Activated CD4-positive, alpha-beta memory T cell treated with anti-CD3 and anti-CD28 coated beads for 36 hours (primary cell): ENCODE measurements around the gene TMEM40. TPM values are rescaled to one million over a fixed set of nuclear protein-coding genes. Genes with fewer than 3 reads are reported as not detected.
"Not testable (repeated sequence)": the region's sequence is repeated elsewhere in the genome, so short reads cannot be mapped to it uniquely, and the experiment has no call there.

Experiments used
- CTCF ChIA-PET: fragments of 350-600 bp; sonication (Branson Sonifier 250); formaldehyde crosslinking; loops from one replicate; lab custom pipeline; 2021; ENCODE audit warnings: antibody characterized with exemption, inconsistent platforms; lab: Charles Lee
- POLR2A ChIA-PET: fragments of 350-600 bp; sonication (Branson Sonifier 250); formaldehyde crosslinking; loops from one replicate; lab custom pipeline; 2021; ENCODE audit warnings: antibody characterized with exemption; lab: Charles Lee
- DNase-seq: peaks from one replicate; pipeline ENCODE4 v3.0.0-alpha.2; 2020
- H3K27ac Mint-ChIP-seq: one replicate; pipeline ENCODE4 v1.8.0; 2021; ENCODE audit warnings: mixed read lengths
- H3K27me3 Mint-ChIP-seq: one replicate; pipeline ENCODE4 v1.8.0; 2021; ENCODE audit warnings: mixed read lengths
- H3K36me3 Mint-ChIP-seq: one replicate; pipeline ENCODE4 v1.8.0; 2021; ENCODE audit warnings: mixed read lengths
- H3K4me1 Mint-ChIP-seq: one replicate; pipeline ENCODE4 v1.8.0; 2021; ENCODE audit warnings: low read depth, mixed read lengths
- H3K4me3 Mint-ChIP-seq: one replicate; pipeline ENCODE4 v1.8.0; 2021; ENCODE audit warnings: mild to moderate bottlenecking, mixed read lengths
- H3K9me3 Mint-ChIP-seq: one replicate; pipeline ENCODE4 v1.8.0; 2021; ENCODE audit warnings: mixed read lengths
- intact Hi-C: fragments of 100-400 bp; cut with micrococcal nuclease; formaldehyde crosslinking; loops from one replicate; pipeline ENCODE4 v1.15.1; 2023
- total RNA-seq, 2 experiments: library from RNA; stranded (reverse); gene quantifications; one replicate each; pipeline ENCODE4 v1.2.3, GENCODE V29; 2021

Gene TMEM40
- total RNA-seq, 2 experiments from 2014 or later = not detected

DNA sequence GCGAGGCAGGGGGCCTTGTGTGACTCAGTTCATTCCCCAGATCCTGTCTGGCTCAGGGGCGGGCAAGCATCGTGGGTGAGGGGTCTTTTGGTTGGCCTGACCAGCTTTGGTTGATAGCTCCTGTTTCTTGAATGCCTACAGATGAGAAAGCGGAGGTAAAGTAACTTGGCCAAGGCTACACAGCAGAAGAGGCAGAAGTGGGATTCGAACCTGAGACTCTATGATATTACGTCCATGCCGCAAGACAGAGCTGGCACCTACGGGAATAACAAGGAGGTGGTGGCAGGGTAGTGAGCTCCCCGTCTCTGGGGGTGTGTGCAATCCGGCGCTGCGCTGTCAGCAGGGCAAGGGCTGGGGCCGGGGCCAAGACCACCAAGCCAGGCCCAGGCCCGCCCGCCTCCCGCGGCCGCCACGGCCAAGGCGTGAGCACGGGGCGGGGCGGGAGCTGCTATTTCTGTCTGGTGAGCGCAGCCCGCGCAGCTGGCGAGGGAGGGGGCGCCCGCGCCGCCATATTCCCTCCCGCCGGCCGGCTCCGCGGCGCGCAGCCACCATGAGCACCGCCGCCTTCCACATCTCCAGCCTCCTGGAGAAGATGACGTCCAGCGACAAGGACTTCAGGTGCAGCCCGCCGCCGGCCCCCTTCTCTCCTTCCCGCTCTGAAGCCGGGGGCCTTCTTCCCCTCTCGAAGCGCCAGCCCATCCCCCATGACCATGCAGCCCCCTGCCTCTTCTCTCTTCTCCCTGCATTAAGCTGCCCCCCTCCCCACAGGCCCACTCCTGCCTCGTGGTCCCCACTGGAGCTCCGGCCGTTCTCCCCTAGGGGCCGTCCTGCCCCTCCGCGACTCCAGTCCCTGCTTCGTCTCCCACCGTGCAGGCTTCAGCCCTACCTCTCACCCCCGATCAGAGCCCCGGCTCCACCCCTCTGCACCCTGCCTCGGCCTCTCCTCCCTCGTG is 37.4 kb upstream of the TMEM40 start, which contains the start of gene CAND2:
CAND2 (plus strand) TSS at position 510 of the 953 bp plus-strand sequence; CDS start at position 551, 41 bp downstream.
- no peak within 1 kb of the TSS for H3K27ac Mint-ChIP-seq
- POLR2A ChIA-PET = interaction anchor here (1.1 to 1.2 kb wide), 2 partner anchors 39 to 45 kb away, joined by 3 to 8 read pairs; partner anchors contain the start of gene RPL32
- H3K36me3 Mint-ChIP-seq = no peaks in the 10 kb centered on the region
- H3K4me1 Mint-ChIP-seq = peaks cover 6% of the 10 kb centered on the region
- CTCF ChIA-PET = interaction anchor here (2.8 to 3.4 kb wide), 2 partner anchors 9 to 13 kb away, joined by 10 to 18 read pairs; no protein-coding TSS in a partner anchor
- DNase-seq = peak; percentile 45
- H3K4me3 Mint-ChIP-seq = peak within 1 kb of the TSS; percentile 72
- intact Hi-C loops = no loop called here
- no peaks in the 10 kb centered on the region for H3K9me3 Mint-ChIP-seq
- H3K27me3 Mint-ChIP-seq = peaks cover 2% of the 10 kb centered on the region

DNA sequence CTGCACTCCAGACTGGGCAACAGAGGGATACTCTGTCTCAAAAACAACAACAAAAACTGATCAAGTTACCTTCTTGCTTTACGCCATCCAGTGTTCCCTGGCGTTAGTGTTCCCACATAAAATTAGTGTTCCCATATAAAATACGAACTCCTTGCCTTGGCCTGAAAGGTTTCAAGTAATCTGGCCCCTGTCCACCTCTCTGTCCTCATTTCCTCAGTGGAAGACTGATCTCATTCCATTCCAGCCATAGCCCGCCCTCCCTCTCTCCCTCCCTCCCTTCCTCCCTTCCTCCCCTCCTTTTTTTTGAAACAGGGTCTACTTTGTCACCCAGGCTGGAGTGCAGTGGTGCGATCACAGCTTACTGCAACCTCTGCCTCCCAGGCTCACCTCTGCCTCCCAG is 34.6 kb upstream of the TMEM40 start:
- peaks cover 6% of the 10 kb centered on the region for H3K4me1 Mint-ChIP-seq
- no peaks in the 10 kb centered on the region for H3K36me3 Mint-ChIP-seq
- no peak overlapping the region for H3K4me3 Mint-ChIP-seq
- DNase-seq = no peak
- ChIA-PET POLR2A (no interaction called here), CTCF (interaction anchor here (3.4 kb wide), 1 partner anchor 16 kb away, joined by 18 read pairs; no protein-coding TSS in a partner anchor)
- intact Hi-C loops = no loop called here
- H3K27ac Mint-ChIP-seq = no peak overlapping the region
- no peaks in the 10 kb centered on the region for H3K9me3 Mint-ChIP-seq
- peaks cover 7% of the 10 kb centered on the region for H3K27me3 Mint-ChIP-seq

DNA sequence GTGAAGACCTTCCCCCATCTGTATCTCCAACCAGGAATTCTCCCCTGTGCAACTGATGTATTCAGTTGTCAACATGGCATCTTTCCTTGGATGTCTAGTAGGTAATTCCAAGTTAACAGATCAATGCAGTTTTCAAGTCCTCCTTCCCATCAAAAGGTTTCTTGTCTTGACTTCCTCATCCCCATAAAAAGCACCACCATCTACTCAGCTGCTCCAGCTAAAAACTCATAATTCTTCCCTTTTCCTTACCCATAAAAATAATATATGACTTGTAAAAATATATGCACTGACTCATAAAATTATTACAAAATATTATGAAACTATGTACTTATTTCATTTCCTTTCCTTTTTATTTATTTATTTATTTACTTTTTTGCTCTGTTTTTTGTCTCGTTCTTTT is 32.4 kb upstream of the TMEM40 start:
- Mint-ChIP-seq H3K9me3 (no peaks in the 10 kb centered on the region), H3K4me3 (no peak overlapping the region), H3K36me3 (no peaks in the 10 kb centered on the region), H3K4me1 (peaks cover 4% of the 10 kb centered on the region), H3K27me3 (peaks cover 13% of the 10 kb centered on the region), H3K27ac (no peak overlapping the region)
- ChIA-PET CTCF (no interaction called here), POLR2A (no interaction called here)
- DNase-seq = no peak
- intact Hi-C loops = no loop called here

DNA sequence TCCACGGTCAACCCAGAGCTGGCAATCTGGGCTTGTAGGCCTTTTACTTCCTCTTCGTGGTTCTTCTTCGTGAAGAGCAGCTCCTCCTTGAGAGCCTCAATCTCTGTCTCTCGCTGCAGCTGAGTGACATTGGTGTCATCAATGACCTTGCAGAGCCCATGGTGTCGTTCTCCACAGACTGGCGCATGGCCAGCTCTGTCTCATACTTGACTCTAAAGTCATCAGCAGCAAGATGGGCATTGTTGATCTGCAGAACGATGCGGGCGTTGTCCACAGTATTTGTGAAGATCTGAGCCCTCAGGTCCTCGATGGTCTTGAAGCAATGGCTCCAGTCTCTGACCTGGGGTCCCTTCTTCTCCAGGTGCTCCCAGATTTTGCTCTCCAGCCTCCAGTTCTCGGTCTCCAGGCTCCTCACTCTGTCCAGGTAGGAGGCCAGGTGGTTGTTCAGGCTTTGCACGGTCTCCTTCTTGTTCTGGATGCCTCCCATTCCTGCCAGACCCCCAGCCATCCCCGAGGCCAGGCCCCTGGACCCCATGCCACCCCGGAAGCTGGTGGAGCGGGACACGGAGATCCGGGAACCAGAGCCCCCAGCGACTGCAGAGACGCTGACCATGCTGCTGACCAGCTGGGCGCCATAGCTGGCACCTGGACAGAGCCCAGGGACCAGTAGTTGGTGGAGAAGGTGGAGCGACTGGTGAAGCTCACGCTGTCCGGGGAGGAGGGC is 29.1 kb upstream of the TMEM40 start:
- H3K9me3 Mint-ChIP-seq, H3K27ac Mint-ChIP-seq: not testable (repeated sequence)

DNA sequence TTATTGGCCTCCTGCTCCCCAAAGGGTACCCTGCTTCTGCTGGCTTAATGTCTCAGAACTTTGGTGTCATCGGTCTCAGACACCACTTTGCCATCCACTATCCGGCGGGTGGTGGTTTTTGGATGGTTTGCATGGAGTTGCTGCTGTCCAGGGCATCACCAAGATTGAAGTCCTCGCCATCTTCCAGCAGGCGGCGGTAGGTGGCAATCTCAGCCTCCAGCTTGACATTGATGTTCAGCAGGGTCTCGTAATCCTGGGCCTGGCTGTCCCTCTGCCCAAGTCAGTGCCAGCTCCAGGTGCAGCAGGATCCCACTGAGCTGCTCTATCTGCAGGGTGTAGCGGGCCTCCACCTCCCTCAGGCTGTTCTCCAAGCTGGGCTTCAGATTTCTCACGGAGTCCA is 28.3 kb upstream of the TMEM40 start:
- POLR2A ChIA-PET = interaction anchor here (1.0 kb wide), 1 partner anchor 105 kb away, joined by 4 read pairs; no protein-coding TSS in a partner anchor
- H3K4me1 Mint-ChIP-seq = not testable (repeated sequence)

More for the DNA sequence above, 29.1 kb upstream of the TMEM40 start:
- H3K36me3 Mint-ChIP-seq, DNase-seq, H3K4me3 Mint-ChIP-seq, H3K4me1 Mint-ChIP-seq: not testable (repeated sequence)
- peaks cover 17% of the 10 kb centered on the region for H3K27me3 Mint-ChIP-seq
- POLR2A ChIA-PET = interaction anchor here (0.5 to 1.0 kb wide), 2 partner anchors 101 to 104 kb away, joined by 3 to 4 read pairs; no protein-coding TSS in a partner anchor
- intact Hi-C loops = loop anchor here (1.0 kb wide), 1 partner anchor 22 kb away; no protein-coding TSS in a partner anchor
- CTCF ChIA-PET = interaction anchor here (0.8 to 3.6 kb wide), 12 partner anchors 9 to 162 kb away, joined by 3 to 43 read pairs (median 4); partner anchors contain the start of genes CAND2 and RPL32

DNA sequence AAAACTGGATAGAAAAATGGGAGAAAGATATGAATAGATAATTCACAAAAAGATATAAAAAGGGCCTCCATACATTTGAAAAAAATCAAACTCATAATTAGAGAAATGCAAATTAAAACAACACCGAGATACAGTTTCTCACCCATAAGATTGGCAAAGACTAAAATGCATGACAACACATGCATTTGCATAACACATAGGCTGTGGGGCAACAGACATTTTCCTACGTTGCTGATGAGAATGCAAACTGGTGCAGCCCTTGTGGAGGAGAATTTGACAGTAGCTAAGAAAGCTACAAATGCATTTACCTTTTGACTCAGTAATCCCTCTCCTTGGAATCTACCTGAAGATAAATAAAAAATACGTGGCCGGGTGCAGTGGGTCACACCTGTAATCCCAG is 26.0 kb upstream of the TMEM40 start:
- no peak overlapping the region for H3K4me3 Mint-ChIP-seq
- CTCF ChIA-PET = interaction anchor here (0.9 to 1.1 kb wide), 2 partner anchors 10 to 25 kb away, joined by 3 read pairs; no protein-coding TSS in a partner anchor
- no peaks in the 10 kb centered on the region for H3K9me3 Mint-ChIP-seq
- no peak for DNase-seq
- intact Hi-C loops = no loop called here
- H3K4me1 Mint-ChIP-seq = no peaks in the 10 kb centered on the region
- H3K36me3 Mint-ChIP-seq = no peaks in the 10 kb centered on the region
- POLR2A ChIA-PET = no interaction called here
- no peak overlapping the region for H3K27ac Mint-ChIP-seq
- peaks cover 24% of the 10 kb centered on the region for H3K27me3 Mint-ChIP-seq

More for the DNA sequence above, 28.3 kb upstream of the TMEM40 start:
- not testable (repeated sequence) for H3K36me3 Mint-ChIP-seq, H3K27ac Mint-ChIP-seq, H3K4me3 Mint-ChIP-seq, H3K9me3 Mint-ChIP-seq
- intact Hi-C loops = loop anchor here (1.0 kb wide), 1 partner anchor 23 kb away; no protein-coding TSS in a partner anchor
- CTCF ChIA-PET = interaction anchor here (0.7 to 3.6 kb wide), 13 partner anchors 9 to 307 kb away, joined by 3 to 43 read pairs (median 4); partner anchors contain the start of genes CAND2 and RPL32
- peaks cover 21% of the 10 kb centered on the region for H3K27me3 Mint-ChIP-seq
- DNase-seq = peak; percentile 74

DNA sequence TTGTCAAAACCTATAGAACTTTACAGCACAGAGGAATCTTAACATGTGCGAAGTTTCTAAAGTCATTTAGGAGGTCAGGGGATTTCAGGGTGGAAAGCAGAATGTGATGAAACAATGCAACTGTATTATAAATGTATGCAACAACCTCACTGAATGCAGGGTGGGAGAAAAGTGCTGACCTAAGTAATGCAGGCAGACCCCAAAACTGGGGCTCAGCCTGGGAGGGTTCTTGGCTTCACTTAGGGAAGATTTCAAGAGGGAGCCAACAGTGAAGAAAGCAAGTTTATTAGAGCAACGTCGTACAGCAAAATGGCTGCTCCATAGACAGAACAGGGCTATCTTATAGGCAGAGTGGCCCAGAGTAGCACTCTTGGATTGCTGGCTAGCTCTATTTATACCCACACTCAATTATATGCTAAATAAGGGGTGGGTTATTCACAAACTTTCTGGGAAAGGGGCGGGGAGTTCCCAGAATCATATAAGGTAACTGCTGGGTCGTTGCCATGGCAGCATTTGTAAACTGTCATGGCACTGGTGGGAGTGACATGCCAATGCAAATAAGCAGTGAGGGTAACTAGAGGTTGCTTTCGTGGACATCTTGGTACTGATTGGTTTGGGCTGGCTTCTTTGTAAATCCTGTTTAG is 23.2 kb upstream of the TMEM40 start:
- Mint-ChIP-seq H3K4me3 (no peak overlapping the region), H3K27me3 (peaks cover 19% of the 10 kb centered on the region)

DNA sequence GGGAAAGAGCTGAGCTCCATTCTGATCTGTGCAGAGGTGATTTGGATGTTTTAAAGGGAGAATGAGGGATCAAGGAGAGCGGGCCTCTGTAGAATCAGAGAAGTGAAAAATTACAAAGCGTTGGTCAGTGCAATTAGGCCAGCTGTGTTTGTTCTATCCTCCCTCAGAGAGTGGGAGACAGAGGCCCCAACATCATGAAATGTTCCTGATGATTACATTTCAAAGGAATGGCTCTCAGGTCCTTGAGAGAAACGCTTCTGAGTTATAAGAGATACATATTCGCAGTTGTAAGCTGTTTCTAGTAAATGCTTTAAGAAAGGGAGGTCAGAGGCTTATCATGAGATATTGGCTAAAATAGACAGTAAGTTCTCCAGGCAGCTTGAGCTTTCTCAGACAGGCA is 21.7 kb upstream of the TMEM40 start:
- ChIA-PET CTCF (interaction anchor here (1.1 kb wide), 1 partner anchor 30 kb away, joined by 3 read pairs; no protein-coding TSS in a partner anchor), POLR2A (no interaction called here)
- H3K27ac Mint-ChIP-seq = no peak overlapping the region
- no peaks in the 10 kb centered on the region for H3K36me3 Mint-ChIP-seq
- H3K4me3 Mint-ChIP-seq = no peak overlapping the region
- H3K27me3 Mint-ChIP-seq = peaks cover 17% of the 10 kb centered on the region
- intact Hi-C loops = no loop called here
- no peaks in the 10 kb centered on the region for H3K4me1 Mint-ChIP-seq
- DNase-seq = no peak
- no peaks in the 10 kb centered on the region for H3K9me3 Mint-ChIP-seq

More for the DNA sequence above, 23.2 kb upstream of the TMEM40 start:
- Mint-ChIP-seq H3K27ac (no peak overlapping the region), H3K4me1 (no peaks in the 10 kb centered on the region), H3K36me3 (no peaks in the 10 kb centered on the region), H3K9me3 (no peaks in the 10 kb centered on the region)
- no peak for DNase-seq
- ChIA-PET CTCF (interaction anchor here (0.6 kb wide), 1 partner anchor 59 kb away, joined by 3 read pairs; the partner anchor contains the start of gene RPL32), POLR2A (no interaction called here)
- intact Hi-C loops = no loop called here

DNA sequence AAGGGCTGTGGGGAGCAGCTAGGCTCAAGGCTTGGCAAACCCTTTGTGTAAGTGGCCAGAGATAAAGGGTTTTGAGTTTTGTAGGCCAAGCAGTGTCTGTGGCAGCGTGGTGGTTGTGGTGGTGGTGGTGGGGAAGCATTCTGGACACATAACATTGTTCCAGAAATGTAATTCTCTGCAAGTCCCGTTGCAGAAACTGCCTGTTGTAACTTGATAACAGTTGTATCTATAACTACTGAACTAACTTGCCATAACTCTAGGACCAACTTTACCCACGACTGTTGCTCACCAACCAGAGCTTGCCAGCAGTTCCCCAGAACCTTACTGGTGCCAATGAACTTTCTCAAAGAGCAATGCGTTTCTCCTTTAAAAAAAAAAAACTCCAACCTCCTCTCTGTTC is 18.1 kb upstream of the TMEM40 start:
- Mint-ChIP-seq H3K27ac (no peak overlapping the region), H3K4me3 (no peak overlapping the region), H3K9me3 (no peaks in the 10 kb centered on the region), H3K4me1 (no peaks in the 10 kb centered on the region), H3K36me3 (no peaks in the 10 kb centered on the region), H3K27me3 (peaks cover 9% of the 10 kb centered on the region)
- intact Hi-C loops = no loop called here
- ChIA-PET POLR2A (no interaction called here), CTCF (interaction anchor here (1.3 to 1.4 kb wide), 2 partner anchors 10 to 33 kb away, joined by 3 read pairs; no protein-coding TSS in a partner anchor)
- no peak for DNase-seq

DNA sequence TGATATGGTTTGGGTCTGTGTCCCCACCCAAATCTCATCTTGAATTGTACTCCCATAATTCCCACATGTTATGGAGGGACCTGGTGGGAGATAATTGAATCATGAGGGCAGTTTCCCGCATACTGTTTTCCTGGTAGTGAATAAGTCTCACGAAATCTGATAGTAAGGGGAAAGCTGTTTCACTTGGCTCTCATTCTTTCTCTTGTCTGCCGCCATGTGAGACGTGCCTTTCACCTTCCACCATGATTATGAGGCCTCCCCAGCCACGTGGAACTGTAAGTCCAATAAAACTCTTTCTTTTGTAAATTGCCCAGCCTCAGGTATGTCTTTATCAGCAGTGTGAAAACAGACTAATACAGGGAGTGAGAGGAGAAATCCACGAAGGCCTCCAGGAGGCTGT is 16.9 kb upstream of the TMEM40 start:
- H3K4me1 Mint-ChIP-seq, intact Hi-C loops, DNase-seq, POLR2A ChIA-PET, H3K36me3 Mint-ChIP-seq, H3K9me3 Mint-ChIP-seq, H3K27ac Mint-ChIP-seq, H3K27me3 Mint-ChIP-seq, H3K4me3 Mint-ChIP-seq: not testable (repeated sequence)
- CTCF ChIA-PET = interaction anchor here (1.7 kb wide), 1 partner anchor 9 kb away, joined by 3 read pairs; no protein-coding TSS in a partner anchor

DNA sequence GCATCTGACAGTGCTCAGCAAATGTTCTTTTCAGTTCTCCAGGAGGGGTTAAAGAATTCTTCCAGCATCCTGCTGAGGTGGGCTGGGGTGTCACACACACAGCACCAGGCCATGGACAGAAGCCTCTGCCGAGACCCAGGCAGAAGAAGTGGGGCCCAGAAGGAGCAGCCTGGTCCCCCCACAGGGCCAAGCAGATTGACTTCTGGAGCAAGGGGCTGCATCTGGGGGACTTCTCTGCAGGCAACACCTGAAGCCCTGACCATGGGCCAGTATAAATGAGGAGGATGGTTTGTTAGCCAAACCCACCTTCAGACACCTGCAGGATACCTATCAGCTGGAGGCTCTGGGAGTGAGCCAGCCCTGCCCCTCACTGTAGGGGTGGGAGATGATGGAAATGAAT is 16.2 kb upstream of the TMEM40 start:
- ChIA-PET CTCF (interaction anchor here (1.0 to 1.7 kb wide), 3 partner anchors 10 to 69 kb away, joined by 3 to 4 read pairs (median 3); no protein-coding TSS in a partner anchor), POLR2A (no interaction called here)
- no peaks in the 10 kb centered on the region for H3K36me3 Mint-ChIP-seq
- H3K9me3 Mint-ChIP-seq = no peaks in the 10 kb centered on the region
- no peak for DNase-seq
- intact Hi-C loops = no loop called here
- no peak overlapping the region for H3K27ac Mint-ChIP-seq
- H3K4me3 Mint-ChIP-seq = no peak overlapping the region
- H3K27me3 Mint-ChIP-seq = peaks cover 5% of the 10 kb centered on the region
- no peaks in the 10 kb centered on the region for H3K4me1 Mint-ChIP-seq
